Activated T-cell treated with anti-CD3 and anti-CD28 coated beads, Interleukin-2, amount 50 U/mL, for 24 hours (primary cell): ENCODE data around the gene CCDC190.
"Not testable (repeated sequence)": the region's sequence is repeated elsewhere in the genome, so short reads cannot be mapped to it uniquely, and the experiment has no call there.

ENCODE experiments used
- DNase-seq: peaks from one replicate; pipeline ENCODE4 v3.0.0-alpha.2; 2020
- H3K27ac Mint-ChIP-seq: 2 replicates; pipeline ENCODE4 v1.8.0; 2020; ENCODE audit warnings: mild to moderate bottlenecking, mixed read lengths
- H3K27me3 Mint-ChIP-seq: 2 replicates; pipeline ENCODE4 v1.8.0; 2020; ENCODE audit warnings: mixed read lengths
- H3K36me3 Mint-ChIP-seq: 2 replicates; pipeline ENCODE4 v1.8.0; 2020; ENCODE audit warnings: low read depth, mixed read lengths
- H3K4me1 Mint-ChIP-seq: 2 replicates; pipeline ENCODE4 v1.8.0; 2020; ENCODE audit warnings: low read depth, mixed read lengths
- H3K4me3 Mint-ChIP-seq: 2 replicates; pipeline ENCODE4 v1.8.0; 2020; ENCODE audit warnings: mild to moderate bottlenecking, moderate library complexity, mixed read lengths
- H3K9me3 Mint-ChIP-seq: 2 replicates; pipeline ENCODE4 v1.8.0; 2020; ENCODE audit warnings: mixed read lengths

Gene CCDC190

DNA sequence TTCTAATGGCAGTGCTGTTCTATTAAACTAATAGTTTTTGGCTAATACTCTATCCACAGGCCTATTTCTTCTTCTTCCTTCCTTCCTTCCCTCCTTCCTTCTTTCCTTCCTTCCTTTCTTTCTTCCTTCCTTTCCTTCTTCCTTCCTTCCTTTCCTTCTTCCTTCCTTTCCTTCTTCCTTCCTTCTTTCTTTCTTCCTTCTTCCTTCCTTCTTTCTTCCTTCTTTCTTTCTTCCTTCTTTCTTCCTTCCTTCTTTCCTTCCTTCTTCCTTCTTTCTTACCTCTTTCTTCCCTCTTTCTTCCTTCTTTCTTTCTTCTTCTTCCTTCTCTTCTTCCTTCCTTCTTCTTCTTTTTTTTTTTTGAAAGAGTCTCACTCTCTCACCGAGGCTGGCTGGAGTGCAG, 31.7 kb downstream of the CCDC190 start:
- Mint-ChIP-seq H3K27me3 (peaks cover 35% of the 10 kb centered on the region), H3K9me3 (no peaks in the 10 kb centered on the region), H3K36me3 (no peaks in the 10 kb centered on the region), H3K4me1 (peaks cover under 1% of the 10 kb centered on the region), H3K27ac (no peak overlapping the region), H3K4me3 (no peak overlapping the region)
- DNase-seq, result no peak

GRCh38 chr1:162823771-162824525, 37.0 kb downstream of the CCDC190 start:
- no peak overlapping the region for H3K27ac Mint-ChIP-seq
- DNase-seq, result no peak
- H3K36me3 Mint-ChIP-seq, result no peaks in the 10 kb centered on the region
- H3K9me3 Mint-ChIP-seq, result no peaks in the 10 kb centered on the region
- peaks cover 23% of the 10 kb centered on the region for H3K4me1 Mint-ChIP-seq
- H3K4me3 Mint-ChIP-seq, result no peak overlapping the region
- peaks cover 60% of the 10 kb centered on the region for H3K27me3 Mint-ChIP-seq

DNA sequence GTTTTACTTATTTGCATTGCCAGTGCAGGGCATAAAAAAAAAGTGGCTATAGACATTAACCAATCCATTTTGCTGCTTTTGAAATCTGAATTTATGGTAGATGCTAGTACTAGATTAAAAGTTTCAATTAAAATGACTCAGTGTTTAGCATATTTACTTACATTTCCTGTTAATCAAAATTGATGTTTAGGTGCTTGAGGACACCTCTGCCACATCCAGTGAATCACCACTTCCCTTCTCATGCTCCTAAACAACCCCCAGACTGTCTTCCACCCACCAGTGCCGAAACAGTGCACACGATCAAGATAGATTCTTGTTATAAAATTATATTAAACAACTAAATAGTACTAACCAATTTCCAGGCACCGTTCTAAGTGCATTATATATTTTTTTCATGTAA, 37.7 kb downstream of the CCDC190 start:
- H3K27ac Mint-ChIP-seq, result no peak overlapping the region
- peaks cover 23% of the 10 kb centered on the region for H3K4me1 Mint-ChIP-seq
- no peaks in the 10 kb centered on the region for H3K9me3 Mint-ChIP-seq
- peak overlapping the region; percentile 66 for H3K4me3 Mint-ChIP-seq
- H3K36me3 Mint-ChIP-seq, result no peaks in the 10 kb centered on the region
- no peak for DNase-seq
- H3K27me3 Mint-ChIP-seq, result peaks cover 56% of the 10 kb centered on the region

GRCh38 chr1:162822391-162823200, 38.4 kb downstream of the CCDC190 start:
- H3K9me3 Mint-ChIP-seq, result no peaks in the 10 kb centered on the region
- H3K4me3 Mint-ChIP-seq, result peak overlapping the region; percentile 66
- DNase-seq, result peak; percentile 29
- H3K36me3 Mint-ChIP-seq, result no peaks in the 10 kb centered on the region
- peak overlapping the region; percentile 55 for H3K27ac Mint-ChIP-seq
- H3K27me3 Mint-ChIP-seq, result peaks cover 55% of the 10 kb centered on the region
- H3K4me1 Mint-ChIP-seq, result peaks cover 23% of the 10 kb centered on the region

GRCh38 chr1:162818666-162819065, 42.3 kb downstream of the CCDC190 start:
- Mint-ChIP-seq H3K27me3 (peaks cover 33% of the 10 kb centered on the region), H3K4me1 (peaks cover 19% of the 10 kb centered on the region)
- H3K9me3 Mint-ChIP-seq, DNase-seq, H3K4me3 Mint-ChIP-seq, H3K36me3 Mint-ChIP-seq, H3K27ac Mint-ChIP-seq: not testable (repeated sequence)

DNA sequence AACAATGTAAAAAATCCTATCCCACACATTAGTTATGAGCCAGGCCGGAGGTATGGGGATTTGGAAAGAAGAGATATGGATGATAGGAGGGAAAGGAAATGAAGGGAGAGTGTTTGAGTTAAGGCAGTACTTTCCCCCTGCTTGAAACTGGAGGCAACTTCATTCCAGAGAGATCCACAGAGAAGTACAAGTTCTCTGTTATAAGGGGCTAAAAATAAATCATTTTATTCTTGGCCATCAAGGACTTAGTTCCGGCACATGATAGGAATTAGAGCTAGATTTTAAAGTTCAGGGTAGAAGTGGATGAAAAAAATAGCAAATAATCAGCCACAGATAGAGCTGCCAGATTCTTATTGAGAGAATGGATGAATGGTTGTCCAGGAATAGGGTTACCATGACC, 42.8 kb downstream of the CCDC190 start:
- DNase-seq, H3K4me3 Mint-ChIP-seq, H3K9me3 Mint-ChIP-seq, H3K36me3 Mint-ChIP-seq, H3K27ac Mint-ChIP-seq: not testable (repeated sequence)
- H3K4me1 Mint-ChIP-seq, result peaks cover 13% of the 10 kb centered on the region
- H3K27me3 Mint-ChIP-seq, result peaks cover 31% of the 10 kb centered on the region

DNA sequence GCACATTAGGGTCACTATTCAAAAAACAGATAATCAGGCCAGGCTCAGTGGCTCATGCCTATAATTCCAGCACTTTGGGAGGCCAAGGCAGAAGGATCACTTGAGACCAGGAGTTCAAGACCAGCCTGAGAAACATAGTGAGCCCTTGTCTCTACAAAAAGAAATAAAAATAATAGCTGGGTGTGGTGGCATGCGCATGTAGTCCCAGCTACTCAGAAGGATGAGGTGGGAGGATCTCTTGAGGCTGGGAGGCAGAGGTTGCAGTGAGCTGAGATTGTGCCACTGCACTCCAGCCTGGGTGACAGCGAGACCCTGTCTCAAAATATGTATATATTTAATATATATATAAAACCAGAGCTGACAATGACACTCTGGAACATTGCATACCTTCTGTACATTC, 48.6 kb downstream of the CCDC190 start:
- peaks cover 51% of the 10 kb centered on the region for H3K36me3 Mint-ChIP-seq
- DNase-seq, H3K9me3 Mint-ChIP-seq, H3K4me1 Mint-ChIP-seq, H3K4me3 Mint-ChIP-seq, H3K27me3 Mint-ChIP-seq, H3K27ac Mint-ChIP-seq: not testable (repeated sequence)

DNA sequence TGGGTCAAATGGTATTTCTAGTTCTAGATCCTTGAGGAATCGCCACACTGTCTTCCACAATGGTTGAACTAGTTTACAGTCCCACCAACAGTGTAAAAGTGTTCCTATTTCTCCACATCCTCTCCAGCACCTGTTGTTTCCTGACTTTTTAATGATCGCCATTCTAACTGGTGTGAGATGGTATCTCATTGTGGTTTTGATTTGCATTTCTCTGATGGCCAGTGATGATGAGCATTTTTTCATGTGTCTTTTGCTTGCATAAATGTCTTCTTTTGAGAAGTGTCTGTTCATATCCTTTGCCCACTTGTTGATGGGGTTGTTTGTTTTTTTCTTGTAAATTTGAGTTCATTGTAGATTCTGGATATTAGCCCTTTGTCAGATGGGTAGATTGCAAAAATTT, 53.5 kb downstream of the CCDC190 start:
- H3K4me1 Mint-ChIP-seq, DNase-seq, H3K9me3 Mint-ChIP-seq, H3K27me3 Mint-ChIP-seq, H3K27ac Mint-ChIP-seq, H3K4me3 Mint-ChIP-seq: not testable (repeated sequence)
- H3K36me3 Mint-ChIP-seq, result peaks cover 86% of the 10 kb centered on the region
